ENCODE data around the gene TECPR2. TPM values are rescaled to one million over a fixed set of nuclear protein-coding genes. Genes with fewer than 3 reads are reported as not detected.

The TECPR2 gene
- total and polyA plus RNA-seq, 2 of the 13 experiments (the other 11 are each of a cell fraction or from before 2014, with no cell fraction given): 3.5 to 5.7 TPM

DNA sequence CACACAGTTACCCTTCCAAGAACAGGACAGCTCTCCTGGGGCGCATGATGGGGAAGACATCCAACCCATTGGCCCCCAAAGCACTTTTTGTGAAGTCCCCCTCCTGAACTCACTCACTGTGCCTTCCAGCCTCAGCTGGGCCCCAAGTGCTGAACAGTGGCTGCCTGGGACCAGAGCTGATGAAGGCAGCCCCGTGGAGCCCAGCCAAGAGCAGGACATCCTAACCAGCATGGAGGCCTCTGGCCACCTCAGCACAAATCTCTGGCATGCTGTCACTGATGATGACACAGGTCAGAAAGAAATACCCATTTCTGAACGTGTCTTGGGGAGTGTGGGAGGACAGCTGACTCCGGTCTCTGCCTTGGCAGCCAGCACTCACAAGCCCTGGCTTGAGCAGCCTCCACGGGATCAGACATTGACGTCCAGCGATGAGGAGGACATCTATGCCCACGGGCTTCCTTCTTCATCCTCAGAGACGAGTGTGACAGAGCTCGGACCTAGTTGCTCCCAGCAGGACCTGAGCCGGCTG lies 72.0 kb downstream of the TECPR2 start:
- 98% methylated on average over 7 of the region's 11 CpGs for WGBS (ENCODE audit: low lambda C conversion rate)
- DNase-seq (ENCODE audit: low spot score) (no peak), FAIRE-seq (no peak), ATAC-seq (no peak)
- no peak overlapping the region for H3K4me2 ChIP-seq (ENCODE audit: low read depth, low read length)
- no peak overlapping the region for H3K27ac ChIP-seq (ENCODE audit: extremely low read length, insufficient read depth, low read length)
- intact Hi-C loops (cut with micrococcal nuclease; ENCODE audit: unreplicated experiment): no loop called here
- H3K4me3 ChIP-seq (replicated peaks in 1 of 3; ENCODE audit: insufficient read depth in 1 of 3, low read depth in 2 of 3, low read length in 3 of 3): no peak overlapping the region
- no peaks in the 10 kb centered on the region for H3K27me3 ChIP-seq (ENCODE audit: control insufficient read depth in 1 of 2, insufficient read depth in 2 of 2, low read length in 2 of 2)
- TF ChIP-seq, protein P1, sequence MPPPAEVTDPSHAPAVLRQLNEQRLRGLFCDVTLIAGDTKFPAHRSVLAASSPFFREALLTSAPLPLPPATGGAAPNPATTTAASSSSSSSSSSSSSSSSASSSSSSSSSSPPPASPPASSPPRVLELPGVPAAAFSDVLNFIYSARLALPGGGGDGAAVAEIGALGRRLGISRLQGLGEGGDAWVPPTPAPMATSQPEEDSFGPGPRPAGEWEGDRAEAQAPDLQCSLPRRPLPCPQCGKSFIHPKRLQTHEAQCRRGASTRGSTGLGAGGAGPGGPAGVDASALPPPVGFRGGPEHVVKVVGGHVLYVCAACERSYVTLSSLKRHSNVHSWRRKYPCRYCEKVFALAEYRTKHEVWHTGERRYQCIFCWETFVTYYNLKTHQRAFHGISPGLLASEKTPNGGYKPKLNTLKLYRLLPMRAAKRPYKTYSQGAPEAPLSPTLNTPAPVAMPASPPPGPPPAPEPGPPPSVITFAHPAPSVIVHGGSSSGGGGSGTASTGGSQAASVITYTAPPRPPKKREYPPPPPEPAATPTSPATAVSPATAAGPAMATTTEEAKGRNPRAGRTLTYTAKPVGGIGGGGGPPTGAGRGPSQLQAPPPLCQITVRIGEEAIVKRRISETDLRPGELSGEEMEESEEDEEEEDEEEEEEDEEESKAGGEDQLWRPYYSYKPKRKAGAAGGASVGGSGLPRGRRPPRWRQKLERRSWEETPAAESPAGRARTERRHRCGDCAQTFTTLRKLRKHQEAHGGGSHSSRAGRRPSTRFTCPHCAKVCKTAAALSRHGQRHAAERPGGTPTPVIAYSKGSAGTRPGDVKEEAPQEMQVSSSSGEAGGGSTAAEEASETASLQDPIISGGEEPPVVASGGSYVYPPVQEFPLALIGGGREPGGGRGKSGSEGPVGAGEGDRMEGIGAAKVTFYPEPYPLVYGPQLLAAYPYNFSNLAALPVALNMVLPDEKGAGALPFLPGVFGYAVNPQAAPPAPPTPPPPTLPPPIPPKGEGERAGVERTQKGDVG (CRISPR knock-in tag; IDR thresholded peaks at IDR 0.05; ENCODE audit: borderline replicate concordance): no peak
- TF ChIP-seq ZNF563 (CRISPR knock-in tag; IDR thresholded peaks at IDR 0.05) (no peak), EED (CRISPR knock-in tag; IDR thresholded peaks at IDR 0.05) (no peak), ZFX (CRISPR knock-in tag; IDR thresholded peaks at IDR 0.05; ENCODE audit: low read depth) (no peak), ZFP37 (CRISPR knock-in tag; IDR thresholded peaks at IDR 0.05; ENCODE audit: borderline replicate concordance) (no peak), ZBTB3 (CRISPR knock-in tag; IDR thresholded peaks at IDR 0.05; ENCODE audit: borderline replicate concordance, low read depth) (no peak), ZFP90 (CRISPR knock-in tag; IDR thresholded peaks at IDR 0.05; ENCODE audit: borderline replicate concordance) (no peak), NFYB (CRISPR knock-in tag; IDR thresholded peaks at IDR 0.05) (no peak), ZNF773 (CRISPR knock-in tag; IDR thresholded peaks at IDR 0.05; ENCODE audit: borderline replicate concordance) (no peak)
- TF ChIP-seq, protein P2, sequence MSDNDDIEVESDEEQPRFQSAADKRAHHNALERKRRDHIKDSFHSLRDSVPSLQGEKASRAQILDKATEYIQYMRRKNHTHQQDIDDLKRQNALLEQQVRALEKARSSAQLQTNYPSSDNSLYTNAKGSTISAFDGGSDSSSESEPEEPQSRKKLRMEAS (IDR thresholded peaks at IDR 0.05): no peak
- peaks cover 2 to 7% of the 10 kb centered on the region in 2 experiments; a peak in 2 of 5 replicates for H3K36me3 ChIP-seq (replicated peaks in 1 of 2; ENCODE audit: control insufficient read depth in 1 of 2, insufficient read depth in 2 of 2, low read length in 2 of 2)
- no peaks in the 10 kb centered on the region for H4K20me1 ChIP-seq (ENCODE audit: insufficient read depth, low read length)
- H2AFZ ChIP-seq (ENCODE audit: low read length): no peak overlapping the region
- no peaks in the 10 kb centered on the region for H3K79me2 ChIP-seq (ENCODE audit: insufficient read depth, low read length)
- no peak overlapping the region for H3K9ac ChIP-seq (ENCODE audit: insufficient read depth, low read depth, low read length)
- H3K4me1 ChIP-seq (ENCODE audit: insufficient read depth, low read length): peaks cover 15% of the 10 kb centered on the region
- POLR2A ChIA-PET: no interaction called here
- no peaks in the 10 kb centered on the region for H3K9me3 ChIP-seq (ENCODE audit: low read length)
- BruUV-seq (replicated peaks): no TSS peak
- in situ Hi-C loops (cut with HindIII; ENCODE audit: extremely low pct_ligation_motif_present, low pct_unique_long_range_greater_than_20kb): loop anchor here (5.0 kb wide), 1 partner anchor 83 kb away; no protein-coding TSS in a partner anchor
- CTCF ChIA-PET (ENCODE audit: low intra/inter-chr PET ratio, low total read pairs): no interaction called here
